ENCODE results near the gene GALNT14.

Gene GALNT14

DNA sequence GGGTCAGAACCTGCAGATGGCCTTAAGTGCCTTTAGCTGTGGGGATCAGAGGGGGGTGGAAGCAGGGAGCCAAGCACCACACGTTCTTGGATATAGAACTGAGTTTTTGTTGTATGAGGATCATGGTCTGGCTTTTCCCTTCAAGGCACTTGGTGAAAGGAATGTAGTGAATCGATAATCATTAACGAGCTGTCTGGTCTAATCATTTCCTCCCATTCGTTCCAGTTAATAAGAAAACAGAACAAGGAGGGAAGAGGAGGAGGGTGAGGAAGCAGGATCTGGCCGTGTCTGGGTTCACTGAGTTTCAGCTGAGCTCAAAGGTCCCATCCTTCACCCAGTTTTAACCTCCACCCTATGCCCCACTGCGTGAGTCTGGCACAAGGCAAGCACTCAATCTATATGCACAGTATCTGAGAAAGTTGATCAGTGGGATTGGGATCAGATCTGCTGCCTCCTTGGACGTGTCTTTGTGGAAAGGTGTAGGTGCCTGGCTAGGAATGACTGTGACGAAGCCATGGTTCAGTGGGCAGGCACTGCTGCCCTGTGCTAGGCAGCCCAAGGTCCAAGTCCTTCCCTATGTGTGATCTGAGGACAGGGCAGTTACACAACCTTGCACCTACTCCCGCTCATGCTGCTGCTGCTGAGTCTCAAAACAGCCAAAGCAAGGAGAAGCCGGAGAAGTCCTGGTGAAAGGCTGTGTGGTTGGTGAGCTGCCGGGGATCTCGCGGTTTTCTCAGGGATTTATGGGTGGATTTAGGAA is 54.8 kb downstream of the GALNT14 start:
- no peak for DNase-seq

- no peak for DNase-seq
Measured at GRCh38 chr2:31082002-31082401, 56.2 kb downstream of the GALNT14 start.

- no peak for DNase-seq
Measured at GRCh38 chr2:31081492-31081891, 56.7 kb downstream of the GALNT14 start.

DNA sequence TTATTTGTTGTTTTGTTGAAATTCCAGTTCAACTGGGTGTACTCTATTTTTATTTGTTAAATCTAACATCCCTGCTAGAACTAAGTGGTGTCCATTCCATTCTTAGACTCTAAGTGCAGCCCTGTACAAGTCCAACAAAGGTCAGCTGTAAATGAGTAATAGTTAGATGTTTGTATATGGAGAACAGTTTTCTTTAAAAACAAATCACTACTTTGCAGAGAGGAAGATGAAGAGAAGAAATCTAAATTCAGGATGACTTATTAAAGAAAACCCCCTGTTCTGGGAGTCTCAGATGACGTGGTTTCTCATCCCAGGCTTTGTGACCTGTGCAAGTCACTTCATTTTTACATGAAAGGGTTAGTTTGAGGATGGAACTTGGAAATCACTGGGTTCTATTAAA is 57.9 kb downstream of the GALNT14 start:
- DNase-seq = no peak

DNA sequence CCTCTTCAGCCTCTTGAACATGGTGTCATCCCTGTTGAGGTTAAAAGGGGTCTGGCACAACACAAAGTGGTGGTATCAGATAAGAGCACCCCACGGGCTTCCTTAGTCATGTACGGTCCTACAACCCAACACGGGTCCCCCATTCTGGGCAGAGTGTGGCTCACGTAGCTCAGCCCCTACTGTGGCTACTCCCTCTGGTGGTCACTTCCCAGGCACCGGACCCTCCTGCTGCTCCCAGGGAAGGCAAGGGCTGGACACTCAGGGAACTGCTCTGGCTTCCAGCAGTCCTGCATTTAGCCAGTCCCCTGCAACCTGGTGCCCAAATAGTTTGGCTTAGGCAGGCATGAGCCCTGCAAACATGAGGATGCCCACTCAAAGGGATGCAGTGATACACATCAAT is 58.6 kb downstream of the GALNT14 start:
- DNase-seq = no peak

GRCh38 chr2:31078579-31079105 is 59.6 kb downstream of the GALNT14 start:
- DNase-seq = no peak

DNA sequence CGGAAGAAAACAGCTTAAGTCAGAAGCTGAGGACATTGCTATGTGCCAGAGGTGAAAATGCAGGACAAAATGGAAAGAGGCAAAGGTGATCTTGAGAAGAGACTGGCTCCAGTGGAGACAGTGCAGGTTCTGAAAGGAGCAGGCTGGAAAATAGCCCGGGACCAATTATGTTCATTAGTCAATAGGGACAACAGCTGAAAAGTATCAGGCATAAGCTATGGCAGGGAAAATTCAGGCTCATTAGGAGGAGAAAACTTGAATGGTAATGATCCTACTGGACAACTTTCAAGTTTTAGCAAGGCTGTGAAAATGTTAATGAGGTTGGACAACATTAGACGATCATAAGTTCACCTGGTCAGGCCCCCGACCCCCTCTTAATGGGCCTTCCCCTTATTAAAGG is 60.2 kb downstream of the GALNT14 start:
- no peak for DNase-seq

DNA sequence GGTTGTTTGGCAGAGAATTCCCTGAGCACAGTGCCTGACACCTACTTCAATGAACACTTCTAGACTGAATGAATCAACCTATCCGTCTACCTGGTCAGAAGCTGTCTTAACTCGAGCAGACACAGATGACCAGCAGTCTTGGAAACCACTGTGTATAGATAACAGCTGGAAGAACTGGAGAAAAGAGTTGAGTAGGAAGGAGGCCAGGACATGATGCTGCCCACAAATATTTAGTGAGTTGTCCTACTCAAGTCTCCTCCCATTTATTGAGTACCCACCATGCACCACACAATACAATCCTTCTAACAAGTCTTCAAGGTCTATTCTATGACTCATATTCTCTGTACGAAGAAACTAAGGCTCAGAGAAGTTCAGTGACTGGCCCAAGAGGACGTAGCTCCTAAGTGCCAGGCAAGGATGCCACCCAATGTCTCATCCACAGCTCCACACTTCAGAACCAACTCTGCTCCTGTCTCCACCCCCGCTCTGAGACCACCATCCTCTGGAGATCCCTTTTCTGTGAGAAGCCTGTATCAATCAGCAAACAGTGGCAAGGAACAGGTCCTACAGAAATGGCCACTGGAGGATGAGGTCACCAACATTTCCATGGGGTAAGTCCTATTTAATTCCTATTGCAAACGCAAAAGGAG is 62.2 kb downstream of the GALNT14 start:
- no peak for DNase-seq

DNA sequence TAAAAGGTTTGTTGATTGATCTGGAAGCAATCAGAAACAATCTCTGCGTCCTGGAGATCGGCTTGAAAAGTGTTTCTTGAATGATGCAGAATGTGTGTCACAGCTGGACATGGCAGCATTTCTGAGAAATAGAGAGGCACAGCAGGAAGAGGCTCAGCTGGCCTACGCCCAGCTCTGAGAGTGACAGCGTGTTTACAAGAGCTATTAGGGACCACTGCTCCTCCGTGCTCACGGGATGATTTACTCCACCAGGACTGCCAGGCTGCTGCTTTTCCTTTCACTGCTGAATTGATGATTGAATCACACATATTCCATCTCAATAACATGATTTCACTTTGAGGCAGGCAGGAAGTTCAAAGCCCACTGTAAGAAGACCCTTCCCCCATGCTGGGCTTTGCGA is 62.8 kb downstream of the GALNT14 start:
- no peak for DNase-seq

GRCh38 chr2:31071741-31072140 is 66.5 kb downstream of the GALNT14 start:
- no peak for DNase-seq

DNA sequence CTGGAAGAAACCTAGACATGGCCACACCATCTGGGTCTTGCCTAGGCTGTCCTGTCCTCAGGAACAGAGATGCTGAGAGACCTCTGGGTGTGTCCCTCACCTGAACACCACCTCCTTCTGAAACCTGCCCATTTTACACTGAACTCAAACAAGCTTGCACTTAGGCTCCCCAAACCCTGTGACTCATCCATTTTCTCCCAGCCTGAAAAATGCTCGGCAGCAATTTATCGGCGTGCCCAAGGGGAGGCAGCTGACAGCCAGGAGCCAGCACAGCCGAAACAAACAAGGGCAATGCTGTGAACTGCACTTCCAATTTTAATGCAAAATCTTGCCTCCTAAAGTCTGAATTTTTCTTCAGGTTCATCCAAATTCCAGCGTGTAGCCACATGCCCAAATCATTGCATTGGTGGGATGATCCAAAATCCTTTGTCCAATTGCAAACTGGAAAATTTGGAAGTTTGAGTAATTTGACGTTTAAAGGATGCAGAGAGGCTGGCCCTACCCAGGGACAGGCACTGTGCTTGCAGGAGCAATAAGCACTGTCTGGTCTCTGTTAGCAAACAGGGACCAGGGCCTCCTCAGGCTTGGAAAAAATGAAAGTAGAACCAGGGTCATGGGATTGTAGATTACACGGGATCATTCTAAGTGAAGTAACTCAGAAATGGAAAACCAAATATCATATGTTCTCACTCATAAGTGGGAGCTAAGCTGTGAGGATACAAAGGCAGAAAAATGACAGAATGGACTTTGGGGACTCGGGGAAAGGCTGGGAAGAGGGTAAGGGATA is 67.7 kb downstream of the GALNT14 start:
- no peak for DNase-seq

GRCh38 chr2:31069643-31070325 is 68.5 kb downstream of the GALNT14 start:
- no peak for DNase-seq

DNA sequence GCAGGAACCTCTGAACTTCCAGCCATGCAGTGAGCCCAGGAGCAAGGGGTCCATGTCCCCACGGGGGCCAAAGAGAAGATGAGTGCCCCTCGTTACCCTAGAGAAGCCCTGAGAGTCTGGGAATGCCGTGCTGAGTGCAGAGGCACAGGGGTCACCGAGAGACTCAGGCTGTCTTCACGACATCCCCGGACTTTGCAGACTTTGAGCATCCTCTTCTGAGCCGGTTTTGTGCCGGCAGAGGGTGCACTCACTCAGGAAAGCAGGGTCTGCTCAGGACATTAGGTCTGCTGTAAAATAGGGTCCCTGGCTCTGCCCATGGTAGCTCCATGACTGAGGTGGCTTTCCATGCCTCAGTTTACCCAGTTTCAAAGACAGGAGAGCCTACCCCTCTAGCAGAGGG is 71.0 kb downstream of the GALNT14 start:
- no peak for DNase-seq

DNA sequence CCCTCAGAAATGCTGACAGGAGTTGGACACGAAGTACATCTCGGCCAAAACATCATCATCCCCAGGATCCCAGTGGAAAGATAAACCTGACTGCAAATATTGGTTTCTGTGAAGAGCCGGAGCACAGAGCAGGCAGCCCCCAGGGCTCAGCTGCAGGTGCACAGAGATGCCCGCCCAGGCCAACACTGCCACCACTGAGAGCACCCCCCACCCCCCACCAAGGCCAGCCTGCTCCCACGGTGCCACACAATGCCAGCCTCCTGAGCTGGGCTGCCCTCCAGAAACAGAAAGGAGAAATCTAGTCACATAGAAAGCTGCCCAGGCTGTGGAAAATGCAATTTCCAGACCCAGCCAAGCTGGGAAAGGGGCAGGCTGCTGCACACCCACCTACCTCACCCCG is 71.7 kb downstream of the GALNT14 start:
- DNase-seq = no peak

- no peak for DNase-seq
Measured at GRCh38 chr2:31066086-31066485, 72.2 kb downstream of the GALNT14 start.

DNA sequence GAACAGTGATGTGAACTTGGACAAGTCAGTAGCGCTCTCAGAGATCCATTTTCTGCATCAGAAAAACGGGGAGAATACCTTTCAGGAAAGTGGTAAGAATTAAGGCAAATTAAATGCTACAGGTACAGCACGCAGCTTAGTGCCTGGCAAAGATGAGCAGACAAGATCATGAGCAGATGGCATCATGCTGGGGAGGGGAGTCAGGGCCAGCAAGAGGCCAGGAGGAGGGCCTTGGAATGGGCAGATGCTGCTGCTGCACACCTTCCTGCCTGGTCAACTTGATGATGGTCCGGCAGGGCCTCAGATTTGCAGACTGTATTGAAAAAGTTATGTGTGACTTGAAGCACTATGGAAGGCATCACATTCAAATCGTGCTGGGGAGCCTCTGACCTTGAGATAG is 72.9 kb downstream of the GALNT14 start:
- DNase-seq = no peak

GRCh38 chr2:31060397-31060796 is 77.8 kb downstream of the GALNT14 start:
- peak; percentile 58 for DNase-seq

- no peak for DNase-seq
Measured at GRCh38 chr2:31058096-31059035, 79.9 kb downstream of the GALNT14 start.

GRCh38 chr2:31057691-31058090 is 80.5 kb downstream of the GALNT14 start:
- no peak for DNase-seq

DNA sequence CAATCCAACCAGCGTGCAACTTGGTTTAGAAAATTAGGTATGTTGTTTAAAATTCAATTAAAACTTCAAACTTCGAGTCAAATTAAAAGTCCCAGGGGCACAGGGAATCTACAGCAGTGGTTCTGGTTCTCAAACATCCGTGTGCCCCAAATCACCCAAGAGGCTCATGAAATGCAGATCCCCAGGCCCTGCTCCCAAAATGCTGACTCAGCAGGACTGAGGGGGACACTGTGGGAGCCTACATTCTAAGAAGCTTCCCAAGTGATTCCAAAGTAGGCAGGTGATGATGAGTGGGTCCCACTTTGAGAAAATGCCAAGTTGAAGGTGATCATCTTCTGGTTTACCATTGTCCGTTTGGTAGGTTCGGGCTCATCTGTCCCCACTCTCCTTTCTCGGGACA is 82.3 kb downstream of the GALNT14 start:
- no peak for DNase-seq

DNA sequence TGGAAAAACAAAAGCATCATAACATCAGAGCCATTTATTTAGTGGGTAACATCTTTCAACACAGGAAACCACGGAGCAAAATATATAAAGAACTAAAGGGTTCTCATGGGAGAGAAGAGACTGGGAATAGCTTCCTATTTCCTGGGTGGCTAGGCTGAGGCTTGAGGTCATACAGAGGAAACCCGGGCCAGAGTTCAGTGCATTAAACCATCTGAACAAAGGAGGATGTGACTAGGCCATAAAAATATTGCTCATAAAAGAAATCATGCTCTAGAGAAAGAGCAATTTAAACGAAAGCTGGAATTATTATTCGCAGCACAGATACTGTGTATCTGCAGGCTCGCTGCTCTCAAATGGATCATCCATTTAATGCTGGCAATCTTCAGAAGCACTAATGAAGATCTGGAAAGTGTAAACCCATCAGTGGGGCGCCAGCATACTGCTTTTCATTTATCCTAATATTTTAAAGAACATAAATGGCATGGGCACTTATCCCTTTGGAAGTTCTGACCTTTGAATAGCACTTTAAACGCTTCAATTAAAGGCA is 83.3 kb downstream of the GALNT14 start:
- no peak for DNase-seq

Data from DMS53 (cell line).